HL-60 (cell line): Measurements from ENCODE around the gene OR2C1.

Experiments
- DNase-seq, 2 experiments: peaks; one replicate each; pipeline ENCODE4 v3.0.0-alpha.2; 2010 to 2020; ENCODE audit warnings: low read depth in 1 of 2, low spot score in 1 of 2
- H3K27ac ChIP-seq: fragments of 250-450 bp; sonication (Bioruptor Pico); replicated peaks from 2 replicates; pipeline ENCODE4 v1.5.1; 2020; ENCODE audit warnings: mild to moderate bottlenecking, moderate library complexity
- H3K27me3 ChIP-seq: fragments of 250-450 bp; sonication (Bioruptor Pico); 2 replicates; pipeline ENCODE4 v1.5.1; 2021; ENCODE audit warnings: mild to moderate bottlenecking, moderate library complexity; ENCODE audit not compliant: insufficient read depth, poor library complexity, severe bottlenecking
- H3K4me3 ChIP-seq: replicated peaks from 2 replicates; pipeline ENCODE4 v1.5.1; 2011; ENCODE audit warnings: mild to moderate bottlenecking, control low read depth, low read length; ENCODE audit not compliant: insufficient read depth
- GABPA ChIP-seq: IDR thresholded peaks from 2 replicates; pipeline ENCODE4 v1.6.1; 2012; ENCODE audit warnings: low read depth
- POLR2AphosphoS5 ChIP-seq: IDR thresholded peaks from 2 replicates; pipeline ENCODE4 v1.6.1; 2012; ENCODE audit warnings: low read depth
- SPI1 ChIP-seq: IDR thresholded peaks from 2 replicates; pipeline ENCODE4 v1.6.1; 2012; ENCODE audit warnings: low read depth, mild to moderate bottlenecking, borderline replicate concordance
- long read RNA-seq: library from polyadenylated mRNA; unstranded; transcript quantifications from one replicate; pipeline ENCODE4 v2.0.0, GENCODE V29; 2020
- TF ChIP-seq, protein P1 (sequence below): IDR thresholded peaks from one replicate; pipeline ENCODE4 v1.5.1; 2011; ENCODE audit warnings: low read length, control low read depth, inconsistent platforms; ENCODE audit not compliant: insufficient read depth
- TF ChIP-seq, protein P2 (sequence below): IDR thresholded peaks from 2 replicates; pipeline ENCODE4 v1.6.1; 2012; ENCODE audit warnings: low read depth; ENCODE audit not compliant: insufficient replicate concordance

The OR2C1 gene
- long read RNA-seq: 0 reads

DNA sequence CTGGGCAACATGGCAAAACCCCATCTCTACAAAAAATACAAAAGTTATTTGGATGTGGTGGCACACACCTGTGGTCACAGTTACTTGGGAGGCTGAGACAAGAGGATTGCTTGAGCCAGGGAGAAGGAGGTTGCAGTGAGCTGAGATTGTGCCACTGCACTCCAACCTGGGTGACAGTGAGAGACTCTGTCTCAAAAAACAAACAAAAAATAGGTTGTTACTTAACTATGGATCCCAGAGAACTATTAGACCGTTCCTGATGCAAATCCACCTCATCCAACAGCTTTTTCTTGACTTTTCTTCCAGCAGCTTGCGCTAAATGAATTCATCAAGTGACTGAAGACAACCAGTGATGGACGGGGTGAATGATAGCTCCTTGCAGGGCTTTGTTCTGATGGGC is at the start of gene OR2C1:
Gene OR2C1, plus strand, starts transcription at position 301 of the 400 bp plus-strand sequence. Its CDS starts 52 bp downstream, at position 353.
- H3K27ac ChIP-seq: no peak within 1 kb of the TSS
- TF ChIP-seq POLR2AphosphoS5: no peak
- TF ChIP-seq SPI1: no peak
- no peak for DNase-seq
- no peak within 1 kb of the TSS for H3K4me3 ChIP-seq
- H3K27me3 ChIP-seq: no peaks in the 10 kb centered on the region

DNA sequence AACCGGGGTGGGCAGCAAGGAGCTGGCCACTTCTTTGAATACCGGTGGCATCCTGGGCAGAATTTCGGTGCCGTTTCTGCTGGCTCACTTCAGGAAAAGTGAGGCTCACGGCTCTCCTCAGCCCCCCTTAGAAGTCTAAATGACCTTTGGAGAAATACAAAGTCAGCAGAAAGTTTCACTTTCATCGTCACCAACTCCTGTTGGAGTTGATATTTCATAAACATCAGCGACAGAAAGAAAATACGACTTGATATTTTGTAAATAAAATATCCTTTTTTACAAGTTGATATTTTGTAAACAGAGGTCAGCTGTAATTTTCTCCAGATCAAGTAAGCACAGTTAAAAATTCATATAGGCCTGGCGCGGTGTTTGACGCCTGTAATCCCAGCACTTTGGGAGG is 49.6 kb upstream of the OR2C1 start:
- peak overlapping the region; percentile 95 for H3K27ac ChIP-seq
- no peak for DNase-seq
- peak overlapping the region; percentile 50 for H3K4me3 ChIP-seq
- no peaks in the 10 kb centered on the region for H3K27me3 ChIP-seq
- TF ChIP-seq SPI1: no peak
- TF ChIP-seq, protein P1, sequence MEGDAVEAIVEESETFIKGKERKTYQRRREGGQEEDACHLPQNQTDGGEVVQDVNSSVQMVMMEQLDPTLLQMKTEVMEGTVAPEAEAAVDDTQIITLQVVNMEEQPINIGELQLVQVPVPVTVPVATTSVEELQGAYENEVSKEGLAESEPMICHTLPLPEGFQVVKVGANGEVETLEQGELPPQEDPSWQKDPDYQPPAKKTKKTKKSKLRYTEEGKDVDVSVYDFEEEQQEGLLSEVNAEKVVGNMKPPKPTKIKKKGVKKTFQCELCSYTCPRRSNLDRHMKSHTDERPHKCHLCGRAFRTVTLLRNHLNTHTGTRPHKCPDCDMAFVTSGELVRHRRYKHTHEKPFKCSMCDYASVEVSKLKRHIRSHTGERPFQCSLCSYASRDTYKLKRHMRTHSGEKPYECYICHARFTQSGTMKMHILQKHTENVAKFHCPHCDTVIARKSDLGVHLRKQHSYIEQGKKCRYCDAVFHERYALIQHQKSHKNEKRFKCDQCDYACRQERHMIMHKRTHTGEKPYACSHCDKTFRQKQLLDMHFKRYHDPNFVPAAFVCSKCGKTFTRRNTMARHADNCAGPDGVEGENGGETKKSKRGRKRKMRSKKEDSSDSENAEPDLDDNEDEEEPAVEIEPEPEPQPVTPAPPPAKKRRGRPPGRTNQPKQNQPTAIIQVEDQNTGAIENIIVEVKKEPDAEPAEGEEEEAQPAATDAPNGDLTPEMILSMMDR: no peak
- no peak for TF ChIP-seq POLR2AphosphoS5
- TF ChIP-seq, protein P2, sequence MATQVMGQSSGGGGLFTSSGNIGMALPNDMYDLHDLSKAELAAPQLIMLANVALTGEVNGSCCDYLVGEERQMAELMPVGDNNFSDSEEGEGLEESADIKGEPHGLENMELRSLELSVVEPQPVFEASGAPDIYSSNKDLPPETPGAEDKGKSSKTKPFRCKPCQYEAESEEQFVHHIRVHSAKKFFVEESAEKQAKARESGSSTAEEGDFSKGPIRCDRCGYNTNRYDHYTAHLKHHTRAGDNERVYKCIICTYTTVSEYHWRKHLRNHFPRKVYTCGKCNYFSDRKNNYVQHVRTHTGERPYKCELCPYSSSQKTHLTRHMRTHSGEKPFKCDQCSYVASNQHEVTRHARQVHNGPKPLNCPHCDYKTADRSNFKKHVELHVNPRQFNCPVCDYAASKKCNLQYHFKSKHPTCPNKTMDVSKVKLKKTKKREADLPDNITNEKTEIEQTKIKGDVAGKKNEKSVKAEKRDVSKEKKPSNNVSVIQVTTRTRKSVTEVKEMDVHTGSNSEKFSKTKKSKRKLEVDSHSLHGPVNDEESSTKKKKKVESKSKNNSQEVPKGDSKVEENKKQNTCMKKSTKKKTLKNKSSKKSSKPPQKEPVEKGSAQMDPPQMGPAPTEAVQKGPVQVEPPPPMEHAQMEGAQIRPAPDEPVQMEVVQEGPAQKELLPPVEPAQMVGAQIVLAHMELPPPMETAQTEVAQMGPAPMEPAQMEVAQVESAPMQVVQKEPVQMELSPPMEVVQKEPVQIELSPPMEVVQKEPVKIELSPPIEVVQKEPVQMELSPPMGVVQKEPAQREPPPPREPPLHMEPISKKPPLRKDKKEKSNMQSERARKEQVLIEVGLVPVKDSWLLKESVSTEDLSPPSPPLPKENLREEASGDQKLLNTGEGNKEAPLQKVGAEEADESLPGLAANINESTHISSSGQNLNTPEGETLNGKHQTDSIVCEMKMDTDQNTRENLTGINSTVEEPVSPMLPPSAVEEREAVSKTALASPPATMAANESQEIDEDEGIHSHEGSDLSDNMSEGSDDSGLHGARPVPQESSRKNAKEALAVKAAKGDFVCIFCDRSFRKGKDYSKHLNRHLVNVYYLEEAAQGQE: no peak
- no peak for TF ChIP-seq GABPA

DNA sequence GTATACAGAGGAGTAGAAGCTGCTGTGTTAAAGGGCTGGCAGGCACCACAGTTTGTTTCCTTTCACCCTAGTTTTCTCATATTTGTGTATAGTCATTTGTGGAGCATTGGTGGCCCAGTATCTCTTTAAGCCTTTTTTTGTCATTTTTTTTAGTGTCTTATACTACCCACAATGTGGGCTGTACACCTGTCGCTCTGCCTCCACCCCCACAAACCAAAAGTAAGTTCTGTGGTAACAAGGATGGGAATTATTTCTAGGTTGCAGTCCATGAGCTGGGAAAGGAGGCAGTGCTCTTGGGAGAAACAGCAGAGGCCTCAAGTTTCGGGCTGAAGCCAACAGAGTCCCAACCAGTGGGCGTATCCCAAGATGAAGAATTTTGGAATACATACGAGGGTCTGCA is 44.2 kb upstream of the OR2C1 start:
- DNase-seq: no peak
- Histone ChIP-seq H3K4me3 (no peak overlapping the region), H3K27me3 (no peaks in the 10 kb centered on the region), H3K27ac (no peak overlapping the region)
- TF ChIP-seq, protein P2: no peak
- TF ChIP-seq POLR2AphosphoS5 (no peak), SPI1 (no peak), GABPA (no peak)
- TF ChIP-seq, protein P1: no peak

DNA sequence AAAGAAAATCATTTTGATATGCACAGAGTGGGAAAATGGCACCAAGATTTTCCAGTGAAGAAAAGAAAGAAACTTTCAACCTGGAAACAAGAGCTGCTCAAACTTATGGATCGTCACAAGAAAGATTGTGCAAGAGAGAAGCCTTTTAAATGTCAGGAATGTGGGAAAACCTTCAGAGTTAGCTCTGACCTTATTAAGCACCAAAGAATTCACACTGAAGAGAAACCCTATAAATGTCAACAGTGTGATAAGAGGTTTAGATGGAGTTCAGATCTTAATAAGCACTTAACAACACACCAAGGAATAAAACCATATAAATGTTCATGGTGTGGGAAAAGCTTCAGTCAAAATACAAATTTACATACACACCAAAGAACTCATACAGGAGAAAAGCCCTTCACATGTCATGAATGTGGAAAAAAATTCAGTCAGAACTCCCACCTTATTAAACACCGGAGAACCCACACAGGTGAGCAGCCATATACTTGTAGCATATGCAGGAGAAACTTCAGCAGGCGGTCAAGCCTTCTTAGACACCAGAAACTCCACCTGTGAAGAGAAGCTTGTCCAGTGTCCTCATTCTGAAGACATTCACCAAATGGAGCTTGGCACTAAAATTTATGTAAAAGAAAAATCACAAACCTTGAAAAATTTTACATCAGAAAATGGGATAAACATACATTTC is 38.2 kb upstream of the OR2C1 start:
- DNase-seq: no peak
- Histone ChIP-seq H3K27ac (no peak overlapping the region), H3K27me3 (no peaks in the 10 kb centered on the region), H3K4me3 (no peak overlapping the region)
- TF ChIP-seq POLR2AphosphoS5 (no peak), SPI1 (no peak), GABPA (no peak)
- TF ChIP-seq, protein P2: no peak
- TF ChIP-seq, protein P1: no peak
